GM12878 (cell line): ENCODE data around the gene MAST4. TPM values are rescaled to one million over a fixed set of nuclear protein-coding genes. Genes with fewer than 3 reads are reported as not detected.

ENCODE experiments used
- ATAC-seq: fragments of 200-7000 bp; cut with Tn5 transposase; 3 replicates; pipeline ENCODE4 v1.9.1; 2020; ENCODE audit warnings: mild to moderate bottlenecking, moderate library complexity
- BruUV-seq: library from RNA; stranded (reverse); fragments of 400-500 nt; replicated peaks from 2 replicates; lab custom pipeline; 2021; lab: Mats Ljungman, UMichigan
- CTCF ChIA-PET: fragments of 300-600 bp; sonication (Branson Sonifier 250); formaldehyde crosslinking; extraction: SDS; loops from one replicate; lab custom pipeline; 2021; ENCODE audit warnings: inconsistent platforms; lab: Yijun Ruan, JAX
- POLR2A ChIA-PET: fragments of 350-600 bp; formaldehyde crosslinking; extraction: SDS; loops from one replicate; lab custom pipeline; 2021; ENCODE audit warnings: inconsistent platforms; lab: Charles Lee
- RAD21 ChIA-PET: fragments of 300-600 bp; sonication (Branson Sonifier 250); formaldehyde crosslinking; loops from one replicate; lab custom pipeline; 2023; ENCODE audit warnings: antibody characterized with exemption; ENCODE audit not compliant: unreplicated experiment; lab: Charles Lee
- SMC1A ChIA-PET: fragments of 300-600 bp; sonication (Branson Sonifier 250); formaldehyde crosslinking; loops from one replicate; lab custom pipeline; 2023; ENCODE audit not compliant: unreplicated experiment, uncharacterized antibody; lab: Charles Lee
- DNase-seq: peaks from one replicate; pipeline ENCODE4 v3.0.0-alpha.2; 2011; ENCODE audit warnings: low read depth, low spot score
- FAIRE-seq: peaks from 3 replicates; lab custom pipeline; 2011; peaks lifted over from hg19 to GRCh38; lab: Jason Lieb, UNC
- H2AFZ ChIP-seq: 2 replicates; pipeline ENCODE4 v1.6.0; 2011; ENCODE audit warnings: low read depth, low read length, control low read depth; ENCODE audit not compliant: control insufficient read depth
- H3K27ac ChIP-seq: 2 replicates; pipeline ENCODE4 v1.5.1; 2011; ENCODE audit warnings: control low read depth; ENCODE audit not compliant: control insufficient read depth, insufficient read depth
- H3K27me3 ChIP-seq, 2 experiments: replicated peaks in 1 of 2; 2 replicates each; pipeline versions ENCODE4 v1.6.0 to v1.6.1; 2011; ENCODE audit warnings: low read length in 1 of 2; ENCODE audit not compliant: control insufficient read depth in 2 of 2, insufficient read depth in 2 of 2
- H3K36me3 ChIP-seq, 2 experiments: 2 replicates each; pipeline ENCODE4 v1.5.1; 2011; ENCODE audit warnings: low read length in 1 of 2; ENCODE audit not compliant: control insufficient read depth in 2 of 2, insufficient read depth in 2 of 2
- H3K4me1 ChIP-seq: 2 replicates; pipeline ENCODE4 v1.6.1; 2011; ENCODE audit warnings: mild to moderate bottlenecking, low read length, moderate library complexity, mixed read lengths; ENCODE audit not compliant: control insufficient read depth, insufficient read depth
- H3K4me2 ChIP-seq: 2 replicates; pipeline ENCODE4 v1.6.0; 2011; ENCODE audit warnings: control low read depth; ENCODE audit not compliant: control insufficient read depth, insufficient read depth
- H3K4me3 ChIP-seq: fragments of 200-600 bp; sonication (generic); 2 replicates; pipeline ENCODE4 v1.5.1; 2016
- H3K79me2 ChIP-seq: 2 replicates; pipeline ENCODE4 v1.6.0; 2011; ENCODE audit warnings: low read length; ENCODE audit not compliant: control insufficient read depth, insufficient read depth
- H3K9ac ChIP-seq: 2 replicates; pipeline ENCODE4 v1.8.0; 2011; ENCODE audit warnings: low read length, control low read depth, mixed read lengths; ENCODE audit not compliant: control insufficient read depth, insufficient read depth
- H3K9me3 ChIP-seq: replicated peaks from 3 replicates; pipeline ENCODE4 v1.5.1; 2011; ENCODE audit warnings: mild to moderate bottlenecking, low read length; ENCODE audit not compliant: control insufficient read depth, insufficient read depth
- H4K20me1 ChIP-seq: 2 replicates; pipeline ENCODE4 v1.6.0; 2011; ENCODE audit not compliant: control insufficient read depth, insufficient read depth
- ATF2 ChIP-seq: IDR thresholded peaks from 2 replicates; pipeline ENCODE4 v1.6.1; 2012; ENCODE audit warnings: low read length, inconsistent platforms
- ATF3 ChIP-seq: IDR thresholded peaks from 2 replicates; pipeline ENCODE4 v1.6.1; 2011; ENCODE audit warnings: low read depth, mild to moderate bottlenecking, low read length, moderate library complexity, borderline replicate concordance; ENCODE audit errors: extremely low read depth
- CEBPB ChIP-seq, 2 experiments: fragments of 150-350 bp in 1 of 2; IDR thresholded peaks; 2 replicates each; pipeline ENCODE4 v1.6.1; 2012 to 2014; ENCODE audit warnings: low read depth in 2 of 2, low read length in 2 of 2, borderline replicate concordance in 1 of 2, inconsistent platforms in 1 of 2
- LARP7 ChIP-seq: fragments of 450-650 bp; IDR thresholded peaks from 2 replicates; pipeline ENCODE4 v1.6.1; 2017; ENCODE audit warnings: mild to moderate bottlenecking
- NBN ChIP-seq: fragments of 450-650 bp; IDR thresholded peaks from 2 replicates; pipeline ENCODE4 v1.6.1; 2016
- NRF1 ChIP-seq: conservative IDR thresholded peaks from 2 replicates; pipeline ENCODE4 v1.6.1; 2011; ENCODE audit warnings: mild to moderate bottlenecking, low read depth, low read length, improper control_type of control experiment
- PKNOX1 ChIP-seq: fragments of 450-650 bp; IDR thresholded peaks from 2 replicates; pipeline ENCODE4 v1.6.1; 2016; ENCODE audit warnings: mild to moderate bottlenecking
- SIX5 ChIP-seq: IDR thresholded peaks from 2 replicates; pipeline ENCODE4 v1.6.1; 2011; ENCODE audit warnings: mild to moderate bottlenecking, low read depth, low read length, moderate library complexity; ENCODE audit not compliant: severe bottlenecking
- SUPT20H ChIP-seq: IDR thresholded peaks from 2 replicates; pipeline ENCODE4 v1.6.1; 2011; ENCODE audit warnings: low read depth, mild to moderate bottlenecking, low read length, moderate library complexity, borderline replicate concordance; ENCODE audit not compliant: control insufficient read depth
- YBX1 ChIP-seq: fragments of 450-650 bp; IDR thresholded peaks from 2 replicates; pipeline ENCODE4 v1.6.1; 2016; ENCODE audit warnings: antibody characterized with exemption
- ZBTB40 ChIP-seq: fragments of 450-650 bp; IDR thresholded peaks from 2 replicates; pipeline ENCODE4 v1.6.1; 2016; ENCODE audit warnings: mild to moderate bottlenecking, moderate library complexity, borderline replicate concordance
- ZNF592 ChIP-seq: fragments of 450-650 bp; IDR thresholded peaks from 2 replicates; pipeline ENCODE4 v1.6.1; 2017; ENCODE audit warnings: mild to moderate bottlenecking, moderate library complexity
- WGBS: methylation state at CpG from one replicate; pipeline ENCODE4 v1.1.6; 2016; ENCODE audit warnings: low lambda C conversion rate; ENCODE audit not compliant: insufficient replicate concordance, insufficient coverage; ENCODE audit errors: missing lambda C conversion rate; 5-methylcytosine and 5-hydroxymethylcytosine counted together
- in situ Hi-C: fragments of 300-500 bp; cut with MboI; formaldehyde crosslinking; loops from 9 replicates; pipeline ENCODE4 v1.14.3; 2018; ENCODE audit warnings: mixed read lengths
- intact Hi-C: fragments of 100-400 bp; cut with micrococcal nuclease; formaldehyde crosslinking; loops from one replicate; pipeline ENCODE4 v1.14.2; 2022; ENCODE audit not compliant: unreplicated experiment
- polyA plus RNA-seq, 11 experiments: library from polyadenylated mRNA; depleted of rRNA in 4 of 11; unstranded in 6 of 11; stranded (reverse) in 5 of 11; fragments of >200 nt; fragmentation: Nextera tagmentation in 4 of 11; fragmentation: Illumina TruSeq in 1 of 11; extraction: Ambion mirVana in 4 of 11; extraction: Trizol in 1 of 11; gene quantifications; 1 replicate in 1 of 11; 2 replicates in 10 of 11; pipeline versions ENCODE4 v1.2.1 to v1.2.3, GENCODE V29; 2011 to 2016; ENCODE audit warnings: inconsistent platforms in 2 of 11, missing spikeins in 2 of 11, low read depth in 1 of 11
- total RNA-seq, 4 experiments: library from RNA; depleted of rRNA in 3 of 4; stranded (reverse); fragments of >200 nt in 3 of 4; fragmentation: Illumina TruSeq in 1 of 4; extraction: Trizol in 1 of 4; gene quantifications; 2 replicates each; pipeline versions ENCODE4 v1.2.1 to v1.2.3, GENCODE V29; 2013 to 2021

The MAST4 gene
- total and polyA plus RNA-seq, 10 of the 15 experiments (the other 5 are each of a cell fraction or from before 2014, with no cell fraction given), result 0.02 to 1.6 (median 0.29) TPM; not detected in 1

- TF ChIP-seq ATF2 (no peak), CEBPB (IDR thresholded peaks at IDR 0.05; ENCODE audit: borderline replicate concordance in 1 of 2, low read depth in 2 of 2, low read length in 2 of 2) (no peak)
These were observed 425.8 kb downstream of the MAST4 start (continued) for GRCh38 chr5:67021962-67022361.

GRCh38 chr5:67025457-67025856, 429.3 kb downstream of the MAST4 start:
- ChIA-PET CTCF (no interaction called here), POLR2A (no interaction called here), SMC1A (no interaction called here), RAD21 (no interaction called here)
- Histone ChIP-seq H3K27ac (no peak overlapping the region), H3K4me1 (no peaks in the 10 kb centered on the region), H3K4me2 (no peak overlapping the region), H3K79me2 (no peaks in the 10 kb centered on the region), H3K9ac (no peak overlapping the region), H3K9me3 (no peaks in the 10 kb centered on the region), H2AFZ (no peak overlapping the region), H3K27me3 (no peaks in the 10 kb centered on the region; a peak in 1 of 4 replicates), H3K36me3 (no peaks in the 10 kb centered on the region), H3K4me3 (no peak overlapping the region), H4K20me1 (no peaks in the 10 kb centered on the region)
- WGBS, result 29% methylated on average over 2 of the region's 2 CpGs
- no TSS peak for BruUV-seq
- FAIRE-seq, result no peak
- DNase-seq, result no peak
- intact Hi-C loops (no loop called here), in situ Hi-C loops (no loop called here)
- ATAC-seq, result no peak
- TF ChIP-seq NBN, result no peak
- TF ChIP-seq YBX1, result no peak
- no peak for TF ChIP-seq ZBTB40
- TF ChIP-seq ATF3, result no peak
- TF ChIP-seq ZNF592, result no peak
- no peak for TF ChIP-seq LARP7
- TF ChIP-seq SIX5, result no peak
- no peak for TF ChIP-seq NRF1
- no peak for TF ChIP-seq SUPT20H
- TF ChIP-seq PKNOX1, result no peak
